ENCODE measurements around the gene ALCAM.

GRCh38 chr3:105385179-105385578 is 18.5 kb downstream of the ALCAM start:
- TF ChIP-seq CTCF (IDR thresholded peaks at IDR 0.05; ENCODE audit: extremely low read depth in 1 of 2, insufficient read depth in 1 of 2, low read depth in 1 of 2, low read length in 2 of 2) (no peak), EZH2 (IDR thresholded peaks at IDR 0.05; ENCODE audit: borderline replicate concordance, low read depth, low read length, severe bottlenecking) (no peak), POLR2A (IDR thresholded peaks at IDR 0.05; ENCODE audit: low read depth, low read length) (no peak), GATA2 (IDR thresholded peaks at IDR 0.05; ENCODE audit: insufficient read depth, insufficient read length, low read depth, low read length) (no peak), JUN (IDR thresholded peaks at IDR 0.05; ENCODE audit: borderline replicate concordance, insufficient read depth, insufficient read length, low read depth) (no peak), POLR2AphosphoS5 (IDR thresholded peaks at IDR 0.05; ENCODE audit: insufficient read depth, low read depth, low read length) (no peak)
